Suprapubic skin (tissue), 4 donors: ENCODE data around the gene MAEA. TPM values are rescaled to one million over a fixed set of nuclear protein-coding genes. Genes with fewer than 3 reads are reported as not detected.

Source experiments
- DNase-seq, 2 donors: peaks; one replicate each; pipeline ENCODE4 v3.0.0-alpha.2; 2019; ENCODE audit warnings: low spot score in 2 of 2
- H3K27ac ChIP-seq: fragments of 200-600 bp; sonication (generic); one replicate; pipeline ENCODE4 v1.5.1; 2019
- H3K27me3 ChIP-seq: fragments of 200-600 bp; sonication (generic); one replicate; pipeline ENCODE4 v1.5.1; 2019
- H3K36me3 ChIP-seq: fragments of 200-600 bp; sonication (generic); one replicate; pipeline ENCODE4 v1.5.1; 2019
- H3K4me1 ChIP-seq: fragments of 200-600 bp; sonication (generic); one replicate; pipeline ENCODE4 v1.5.1; 2019
- H3K4me3 ChIP-seq: fragments of 200-600 bp; sonication (generic); one replicate; pipeline ENCODE4 v1.5.1; 2019; ENCODE audit warnings: mild to moderate bottlenecking
- H3K9me3 ChIP-seq: fragments of 200-600 bp; sonication (generic); one replicate; pipeline ENCODE4 v1.5.1; 2019
- CTCF ChIP-seq, 2 donors: fragments of 200-600 bp in 1 of 2; fragments of 450-650 bp in 1 of 2; sonication (generic) in 1 of 2; IDR thresholded peaks; one replicate each; pipeline ENCODE4 v1.5.1; 2016 to 2019; ENCODE audit warnings: antibody characterized with exemption in 2 of 2, mild to moderate bottlenecking in 1 of 2, moderate library complexity in 1 of 2
- EP300 ChIP-seq: sonication (generic); formaldehyde crosslinking; IDR thresholded peaks from one replicate; pipeline ENCODE4 v1.6.1; 2017; ENCODE audit warnings: antibody characterized with exemption
- POLR2A ChIP-seq, 2 donors: fragments of 450-650 bp; IDR thresholded peaks; one replicate each; pipeline ENCODE4 v1.6.1; 2017; ENCODE audit warnings: antibody characterized with exemption in 2 of 2, mild to moderate bottlenecking in 2 of 2, moderate library complexity in 2 of 2
- POLR2AphosphoS5 ChIP-seq, 3 donors: sonication (generic); formaldehyde crosslinking; IDR thresholded peaks; one replicate each; pipeline ENCODE4 v1.6.1; 2017; ENCODE audit warnings: antibody characterized with exemption in 3 of 3
- WGBS: methylation state at CpG from one replicate; pipeline ENCODE4 v1.1.5; 2018; 5-methylcytosine and 5-hydroxymethylcytosine counted together
- total RNA-seq, 4 donors: library from RNA; depleted of rRNA; stranded (reverse); fragments of >200 nt; gene quantifications; one replicate each; pipeline ENCODE4 v1.1.0, GENCODE V29; 2016

Gene MAEA
- total RNA-seq, 4 donors from 2014 or later, result 58.7 to 112 (median 69.5) TPM

- no peak for DNase-seq
- H3K27ac ChIP-seq, result no peak overlapping the region
- TF ChIP-seq EP300 (no peak), POLR2AphosphoS5 (IDR thresholded peaks at IDR 0.05) (no peak), POLR2A (IDR thresholded peaks at IDR 0.05) (no peak), CTCF (IDR thresholded peaks at IDR 0.05) (no peak)
- H3K27me3 ChIP-seq, result no peaks in the 10 kb centered on the region
- no peaks in the 10 kb centered on the region for H3K9me3 ChIP-seq
- 76% methylated on average over 16 of the region's 17 CpGs for WGBS
- no peak overlapping the region for H3K4me3 ChIP-seq
- H3K36me3 ChIP-seq, result peaks cover 9% of the 10 kb centered on the region
- peaks cover 50% of the 10 kb centered on the region for H3K4me1 ChIP-seq
These were observed 16.2 kb downstream of the MAEA start for GRCh38 chr4:1305781-1306455.

GRCh38 chr4:1307951-1308735 is 18.5 kb downstream of the MAEA start:
- peak overlapping the region; percentile 49 for H3K27ac ChIP-seq
- no peak overlapping the region for H3K4me3 ChIP-seq

DNA sequence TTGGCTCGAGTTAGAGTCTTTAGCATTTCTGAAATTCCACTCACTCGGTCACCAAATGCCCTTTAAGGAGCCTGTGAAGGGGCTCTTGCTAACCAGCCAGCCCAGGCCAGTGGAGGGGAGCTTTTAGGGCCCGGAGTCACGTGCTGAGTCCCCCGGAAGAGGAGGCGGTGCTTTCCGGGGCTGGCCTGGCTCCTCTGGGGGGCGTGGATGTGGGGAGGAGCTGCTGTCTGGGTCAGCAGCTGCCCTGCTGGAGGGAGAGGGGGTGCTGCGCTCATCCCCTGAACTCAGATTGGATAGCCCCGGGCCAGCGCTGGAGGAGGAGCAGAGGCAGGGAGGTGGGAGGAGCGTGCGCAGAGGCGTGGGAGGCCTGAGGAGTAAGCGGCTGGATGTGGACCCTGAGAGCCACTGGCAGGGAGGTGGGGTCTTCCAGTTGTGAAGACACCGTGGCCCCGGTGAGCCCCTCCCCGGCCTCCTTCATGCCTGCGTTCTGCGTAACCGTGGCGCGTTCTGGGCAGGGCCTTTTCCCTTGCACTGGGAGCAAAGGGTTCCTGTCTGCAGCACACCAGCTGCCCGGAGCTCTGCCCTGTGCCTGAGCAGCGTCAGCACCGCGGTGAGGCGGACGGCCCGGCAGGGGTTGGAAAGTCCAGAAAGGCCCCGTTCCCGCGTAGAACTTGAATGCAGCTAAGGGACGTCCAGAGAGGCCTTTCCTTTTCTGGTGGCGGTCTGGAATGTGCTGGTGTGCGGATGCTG is 19.7 kb downstream of the MAEA start:
- DNase-seq, result peak; percentile 92 to 93
- Histone ChIP-seq H3K36me3 (peaks cover 32% of the 10 kb centered on the region), H3K4me1 (peaks cover 45% of the 10 kb centered on the region), H3K27ac (peak overlapping the region; percentile 49), H3K27me3 (no peaks in the 10 kb centered on the region), H3K9me3 (no peaks in the 10 kb centered on the region), H3K4me3 (peak overlapping the region; percentile 44)
- WGBS, result 12% methylated on average over 11 of the region's 36 CpGs
- TF ChIP-seq EP300, result no peak

More at GRCh38 chr4:1307951-1308735, 18.5 kb downstream of the MAEA start:
- no peak for TF ChIP-seq EP300
- no peak for TF ChIP-seq POLR2AphosphoS5 (IDR thresholded peaks at IDR 0.05)
- no peak for TF ChIP-seq POLR2A (IDR thresholded peaks at IDR 0.05)
- TF ChIP-seq CTCF (IDR thresholded peaks at IDR 0.05), result no peak
- 95% methylated on average over 33 of the region's 34 CpGs for WGBS
- H3K4me1 ChIP-seq, result peaks cover 45% of the 10 kb centered on the region
- no peaks in the 10 kb centered on the region for H3K27me3 ChIP-seq
- no peak for DNase-seq
- H3K36me3 ChIP-seq, result peaks cover 21% of the 10 kb centered on the region
- no peaks in the 10 kb centered on the region for H3K9me3 ChIP-seq

DNA sequence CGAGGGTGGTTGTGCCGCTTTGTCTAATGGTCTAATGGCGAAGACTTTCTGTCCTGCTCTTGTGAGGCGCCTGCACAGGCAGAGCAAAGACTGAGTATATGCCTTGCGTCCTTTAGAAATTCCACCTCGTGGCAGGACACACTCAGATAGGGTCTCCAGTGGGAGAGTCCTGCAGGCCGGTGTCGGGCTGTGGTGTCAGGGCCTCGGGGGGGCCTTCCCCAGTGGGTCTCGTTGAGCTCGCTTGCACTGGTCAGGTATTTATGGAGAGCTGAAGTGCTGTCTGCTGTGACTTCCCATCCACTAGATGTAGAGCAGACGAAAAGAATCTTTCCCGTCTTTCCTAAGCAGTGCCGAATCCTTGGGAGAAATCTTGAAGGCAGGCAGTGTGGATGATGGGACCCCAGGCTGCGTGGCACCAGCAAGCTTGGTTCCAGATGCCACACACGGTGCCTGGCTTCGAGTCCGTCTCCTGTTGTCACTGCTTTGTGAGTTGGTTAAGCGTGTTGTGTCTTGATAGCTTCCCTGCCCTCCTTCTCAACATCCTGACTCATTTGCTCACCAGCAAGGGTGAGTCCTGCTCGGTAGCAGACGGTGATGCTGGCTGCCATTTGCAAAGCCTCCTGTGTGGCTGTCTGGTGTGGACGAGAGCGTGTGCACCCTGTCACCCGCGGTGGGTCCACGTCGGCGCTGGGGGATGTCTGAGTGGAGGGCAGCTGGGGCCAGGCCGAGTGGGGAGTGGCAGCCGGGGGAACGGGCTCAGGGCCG is 20.5 kb downstream of the MAEA start:
- WGBS, result 56% methylated on average over 14 of the region's 32 CpGs
- Histone ChIP-seq H3K27me3 (no peaks in the 10 kb centered on the region), H3K9me3 (no peaks in the 10 kb centered on the region), H3K27ac (peak overlapping the region; percentile 49), H3K4me3 (peak overlapping the region; percentile 44), H3K36me3 (peaks cover 37% of the 10 kb centered on the region), H3K4me1 (peaks cover 45% of the 10 kb centered on the region)
- no peak for DNase-seq
- no peak for TF ChIP-seq POLR2A (IDR thresholded peaks at IDR 0.05)

GRCh38 chr4:1310796-1311631 is 21.3 kb downstream of the MAEA start:
- TF ChIP-seq POLR2A (IDR thresholded peaks at IDR 0.05), result no peak
- no peak for TF ChIP-seq EP300
- 92% methylated on average over 28 of the region's 49 CpGs for WGBS
- Histone ChIP-seq H3K9me3 (no peaks in the 10 kb centered on the region), H3K4me1 (peaks cover 41% of the 10 kb centered on the region), H3K27ac (no peak overlapping the region), H3K4me3 (no peak overlapping the region), H3K36me3 (peaks cover 40% of the 10 kb centered on the region), H3K27me3 (no peaks in the 10 kb centered on the region)
- DNase-seq, result no peak
